ENCODE data around the gene BMP5. TPM values are rescaled to one million over a fixed set of nuclear protein-coding genes. Genes with fewer than 3 reads are reported as not detected.
"Not testable (repeated sequence)": the region's sequence is repeated elsewhere in the genome, so short reads cannot be mapped to it uniquely, and the experiment has no call there.

BMP5 gene
- total RNA-seq, 2 donors from 2014 or later = 0.80 to 2.1 TPM

DNA sequence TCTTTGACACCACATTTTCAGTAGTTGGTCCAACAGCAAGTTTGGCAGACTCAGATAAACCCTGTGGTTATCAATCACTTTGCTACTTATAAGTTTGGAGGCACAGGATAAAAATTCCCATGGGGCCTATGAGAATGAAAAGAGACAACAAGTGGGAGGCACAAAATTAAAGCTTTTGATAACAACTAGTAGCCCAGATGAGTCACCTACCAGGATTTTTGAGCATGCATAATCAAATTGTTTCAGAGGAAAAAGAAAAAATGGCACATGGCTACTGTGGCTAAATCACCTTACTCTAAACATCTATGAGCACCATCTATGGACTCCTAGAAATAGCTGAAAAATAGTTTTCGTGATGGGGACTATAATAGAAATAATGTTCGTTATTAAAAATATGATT, 40.8 kb upstream of the BMP5 start:
- TF ChIP-seq POLR2A (IDR thresholded peaks at IDR 0.05) = no peak
- TF ChIP-seq, protein P1, sequence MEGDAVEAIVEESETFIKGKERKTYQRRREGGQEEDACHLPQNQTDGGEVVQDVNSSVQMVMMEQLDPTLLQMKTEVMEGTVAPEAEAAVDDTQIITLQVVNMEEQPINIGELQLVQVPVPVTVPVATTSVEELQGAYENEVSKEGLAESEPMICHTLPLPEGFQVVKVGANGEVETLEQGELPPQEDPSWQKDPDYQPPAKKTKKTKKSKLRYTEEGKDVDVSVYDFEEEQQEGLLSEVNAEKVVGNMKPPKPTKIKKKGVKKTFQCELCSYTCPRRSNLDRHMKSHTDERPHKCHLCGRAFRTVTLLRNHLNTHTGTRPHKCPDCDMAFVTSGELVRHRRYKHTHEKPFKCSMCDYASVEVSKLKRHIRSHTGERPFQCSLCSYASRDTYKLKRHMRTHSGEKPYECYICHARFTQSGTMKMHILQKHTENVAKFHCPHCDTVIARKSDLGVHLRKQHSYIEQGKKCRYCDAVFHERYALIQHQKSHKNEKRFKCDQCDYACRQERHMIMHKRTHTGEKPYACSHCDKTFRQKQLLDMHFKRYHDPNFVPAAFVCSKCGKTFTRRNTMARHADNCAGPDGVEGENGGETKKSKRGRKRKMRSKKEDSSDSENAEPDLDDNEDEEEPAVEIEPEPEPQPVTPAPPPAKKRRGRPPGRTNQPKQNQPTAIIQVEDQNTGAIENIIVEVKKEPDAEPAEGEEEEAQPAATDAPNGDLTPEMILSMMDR (IDR thresholded peaks at IDR 0.05) = no peak
- TF ChIP-seq POLR2AphosphoS5 (IDR thresholded peaks at IDR 0.05) = no peak
- intact Hi-C loops (cut with DNase I) = no loop called here
- Histone ChIP-seq H3K4me3 (no peak overlapping the region), H3K27ac (no peak overlapping the region), H3K9me3 (no peaks in the 10 kb centered on the region), H3K36me3 (no peaks in the 10 kb centered on the region), H3K4me1 (replicated peaks) (no peaks in the 10 kb centered on the region), H3K27me3 (replicated peaks; ENCODE audit: insufficient read depth) (no peaks in the 10 kb centered on the region)
- WGBS = 91% methylated on average over 2 of the region's 2 CpGs
- no peak for DNase-seq (ENCODE audit: low spot score)

DNA sequence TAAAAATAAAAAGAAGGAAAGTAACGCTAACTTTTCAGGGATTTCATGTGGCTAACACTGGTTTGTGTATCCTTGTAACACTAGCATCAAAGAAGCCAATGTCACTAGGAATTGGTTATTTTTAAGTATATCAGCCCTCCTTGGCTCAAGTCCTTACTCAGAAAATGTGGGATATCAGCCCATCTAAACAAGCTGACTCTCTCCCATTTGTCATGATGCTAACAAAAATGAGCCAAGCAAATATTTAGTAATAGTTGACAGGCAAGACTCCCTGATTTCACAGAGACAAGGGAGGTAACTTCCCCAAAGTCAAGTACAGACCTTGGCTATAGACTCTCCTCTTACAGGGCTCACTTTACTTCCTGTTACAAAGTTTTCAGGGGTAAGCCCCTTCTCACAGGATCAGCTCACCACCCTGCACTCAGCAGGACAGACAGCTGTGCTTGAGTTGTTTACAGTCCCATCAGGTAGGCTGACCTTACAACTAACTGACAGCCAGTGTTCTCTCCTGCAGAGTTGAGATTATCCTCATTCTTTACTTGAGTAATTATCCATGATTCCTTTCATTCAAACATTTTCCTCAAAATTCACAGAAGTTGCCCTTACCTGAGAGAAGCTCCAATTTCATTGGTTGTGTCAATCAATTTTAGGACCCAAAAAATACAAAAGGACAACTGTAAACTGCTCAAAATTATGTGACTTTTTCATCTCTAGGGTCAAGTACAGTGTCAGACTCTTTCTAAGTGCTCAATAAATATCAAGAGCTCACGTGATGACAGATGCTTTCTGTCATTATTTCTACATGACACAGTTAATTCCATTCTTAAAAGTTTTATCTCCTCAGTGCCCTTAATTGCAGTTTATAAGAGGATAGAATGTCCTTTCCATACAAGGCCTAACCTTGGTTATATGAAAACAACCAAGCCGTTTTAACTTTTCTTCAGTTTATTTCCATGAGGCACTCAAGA, 38.1 kb upstream of the BMP5 start:
- H3K36me3 ChIP-seq = no peaks in the 10 kb centered on the region
- H3K4me1 ChIP-seq (replicated peaks) = no peaks in the 10 kb centered on the region
- DNase-seq (ENCODE audit: low spot score) = no peak
- no peaks in the 10 kb centered on the region for H3K27me3 ChIP-seq (replicated peaks; ENCODE audit: insufficient read depth)
- no peak for TF ChIP-seq POLR2AphosphoS5 (IDR thresholded peaks at IDR 0.05)
- TF ChIP-seq, protein P1 (IDR thresholded peaks at IDR 0.05) = no peak
- TF ChIP-seq POLR2A (IDR thresholded peaks at IDR 0.05) = no peak
- no peaks in the 10 kb centered on the region for H3K9me3 ChIP-seq
- intact Hi-C loops (cut with DNase I) = no loop called here
- H3K4me3 ChIP-seq = no peak overlapping the region
- 34% methylated on average over 3 of the region's 3 CpGs for WGBS
- H3K27ac ChIP-seq = no peak overlapping the region

DNA sequence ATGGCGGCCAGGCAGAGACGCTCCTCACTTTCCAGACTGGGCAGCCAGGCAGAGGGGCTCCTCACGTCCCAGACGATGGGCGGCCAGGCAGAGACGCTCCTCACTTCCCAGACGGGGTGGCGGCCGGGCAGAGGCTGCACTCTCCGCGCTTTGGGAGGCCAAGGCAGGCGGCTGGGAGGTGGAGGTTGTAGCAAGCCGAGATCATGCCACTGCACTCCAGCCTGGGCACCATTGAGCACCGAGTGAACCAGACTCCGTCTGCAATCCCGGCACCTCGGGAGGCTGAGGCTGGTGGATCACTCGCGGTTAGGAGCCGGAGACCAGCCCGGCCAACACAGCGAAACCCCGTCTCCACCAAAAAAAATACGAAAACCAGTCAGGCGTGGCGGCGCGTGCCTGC, 35.1 kb upstream of the BMP5 start:
- H3K9me3 ChIP-seq; intact Hi-C loops (cut with DNase I); H3K36me3 ChIP-seq; H3K4me3 ChIP-seq; H3K27me3 ChIP-seq (replicated peaks; ENCODE audit: insufficient read depth); H3K27ac ChIP-seq; H3K4me1 ChIP-seq (replicated peaks); DNase-seq (ENCODE audit: low spot score): not testable (repeated sequence)
- no CpG with 5 or more reads among the region's 28 CpGs for WGBS

DNA sequence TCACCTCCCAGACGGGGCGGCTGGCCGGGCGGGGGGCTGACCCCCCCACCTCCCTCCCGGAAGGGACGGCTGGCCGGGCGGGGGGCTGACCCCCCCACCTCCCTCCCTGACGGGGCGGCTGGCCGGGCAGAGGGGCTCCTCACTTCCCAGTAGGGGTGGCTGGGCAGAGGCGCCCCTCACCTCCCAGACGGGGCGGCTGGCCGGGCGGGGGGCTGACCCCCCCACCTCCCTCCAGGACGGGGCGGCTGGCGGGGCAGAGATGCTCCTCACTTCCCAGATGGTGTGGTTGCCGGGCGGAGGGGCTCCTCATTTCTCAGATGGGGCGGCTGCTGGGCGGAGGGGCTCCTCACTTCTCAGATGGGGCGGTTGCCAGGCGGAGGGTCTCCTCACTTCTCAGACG, 34.5 kb upstream of the BMP5 start:
- H3K27me3 ChIP-seq (replicated peaks; ENCODE audit: insufficient read depth); intact Hi-C loops (cut with DNase I); H3K4me3 ChIP-seq; H3K4me1 ChIP-seq (replicated peaks); H3K9me3 ChIP-seq; DNase-seq (ENCODE audit: low spot score); H3K36me3 ChIP-seq; H3K27ac ChIP-seq: not testable (repeated sequence)
- WGBS = no CpG with 5 or more reads among the region's 26 CpGs

DNA sequence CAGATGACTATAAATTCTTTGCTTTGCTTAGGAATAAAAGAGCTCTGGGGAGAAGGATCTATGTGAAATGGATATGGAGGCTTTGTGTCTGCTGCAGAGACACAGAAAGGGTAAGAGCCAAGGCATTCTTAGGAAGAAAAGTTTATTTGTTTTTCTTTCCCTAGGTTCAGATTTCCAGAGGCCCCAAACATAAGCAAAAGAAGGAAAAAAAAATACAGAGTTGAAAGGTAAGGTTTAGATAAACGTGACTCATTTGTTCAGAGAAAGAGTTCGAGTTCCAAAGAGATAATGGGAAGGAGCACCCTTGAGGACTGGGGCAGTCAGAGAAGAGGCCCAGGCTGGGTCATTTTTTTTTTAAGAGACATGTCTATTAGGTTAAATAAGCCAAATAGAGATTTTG, 27.4 kb upstream of the BMP5 start:
- H3K4me1 ChIP-seq (replicated peaks) = no peaks in the 10 kb centered on the region
- no peak overlapping the region for H3K4me3 ChIP-seq
- H3K27ac ChIP-seq = no peak overlapping the region
- H3K36me3 ChIP-seq = no peaks in the 10 kb centered on the region
- H3K9me3 ChIP-seq = no peaks in the 10 kb centered on the region
- WGBS = 44% methylated on average over 2 of the region's 2 CpGs
- DNase-seq (ENCODE audit: low spot score) = no peak
- H3K27me3 ChIP-seq (replicated peaks; ENCODE audit: insufficient read depth) = no peaks in the 10 kb centered on the region
- intact Hi-C loops (cut with DNase I) = no loop called here
- TF ChIP-seq POLR2AphosphoS5 (IDR thresholded peaks at IDR 0.05) (no peak), POLR2A (IDR thresholded peaks at IDR 0.05) (no peak)
- TF ChIP-seq, protein P1 (IDR thresholded peaks at IDR 0.05) = no peak

DNA sequence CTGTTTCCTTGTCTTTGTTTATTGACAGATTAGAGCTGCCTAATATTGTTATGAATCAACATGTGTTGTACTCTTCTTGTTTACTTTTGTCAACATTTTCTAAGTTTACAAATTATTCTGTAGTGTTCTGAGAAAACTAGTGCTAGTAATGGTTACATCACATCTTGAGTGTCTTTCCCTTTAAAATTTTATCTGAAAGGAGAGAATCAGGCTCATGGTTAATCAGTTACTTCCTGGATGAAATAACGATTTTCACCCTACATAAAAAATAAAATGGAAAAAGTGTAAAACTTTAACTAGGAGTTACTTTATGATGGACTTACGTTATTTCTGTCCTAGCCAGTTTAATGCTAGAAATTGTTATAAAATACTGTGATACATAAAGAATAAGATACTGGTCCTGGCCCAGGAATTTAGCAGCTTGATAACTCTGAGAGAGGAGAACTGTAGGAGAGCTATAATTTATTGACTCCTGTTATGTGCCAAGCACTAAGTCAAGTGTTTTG, 26.4 kb upstream of the BMP5 start:
- no peaks in the 10 kb centered on the region for H3K4me1 ChIP-seq (replicated peaks)
- no peaks in the 10 kb centered on the region for H3K27me3 ChIP-seq (replicated peaks; ENCODE audit: insufficient read depth)
- H3K27ac ChIP-seq = no peak overlapping the region
- TF ChIP-seq POLR2AphosphoS5 (IDR thresholded peaks at IDR 0.05) (no peak), POLR2A (IDR thresholded peaks at IDR 0.05) (no peak)
- TF ChIP-seq, protein P1 (IDR thresholded peaks at IDR 0.05) = no peak
- DNase-seq (ENCODE audit: low spot score) = no peak
- H3K4me3 ChIP-seq = no peak overlapping the region
- 52% methylated on average over 2 of the region's 2 CpGs for WGBS
- no peaks in the 10 kb centered on the region for H3K36me3 ChIP-seq
- no peaks in the 10 kb centered on the region for H3K9me3 ChIP-seq
- intact Hi-C loops (cut with DNase I) = no loop called here
